HG03342 (cell line): ENCODE measurements around the gene KRTAP4-12.
"Not testable (repeated sequence)": the region's sequence is repeated elsewhere in the genome, so short reads cannot be mapped to it uniquely, and the experiment has no call there.

ENCODE experiments used
- ATAC-seq: cut with Tn5 transposase; IDR thresholded peaks from one replicate; pipeline ENCODE4 v1.9.1; 2021; ENCODE audit warnings: mild to moderate bottlenecking, moderate library complexity; ENCODE audit not compliant: unreplicated experiment

The KRTAP4-12 gene

GRCh38 chr17:41127371-41127770, 3.4 kb upstream of the KRTAP4-12 start:
- ATAC-seq: no peak

- ATAC-seq: no peak
Measured at GRCh38 chr17:41126412-41126811, 2.4 kb upstream of the KRTAP4-12 start.

GRCh38 chr17:41125064-41125463, 1.1 kb upstream of the KRTAP4-12 start:
- ATAC-seq: no peak

GRCh38 chr17:41123292-41123990, 541 bp downstream of the KRTAP4-12 start:
- ATAC-seq: not testable (repeated sequence)

GRCh38 chr17:41121742-41122141, 2.2 kb downstream of the KRTAP4-12 start:
- ATAC-seq: no peak

GRCh38 chr17:41119696-41120690, 4.0 kb downstream of the KRTAP4-12 start:
- ATAC-seq: not testable (repeated sequence)

- no peak for ATAC-seq
Measured at GRCh38 chr17:41118721-41119120, 5.3 kb downstream of the KRTAP4-12 start.

GRCh38 chr17:41117846-41118386, 6.1 kb downstream of the KRTAP4-12 start, which contains the start of gene KRTAP4-11:
TSS of gene KRTAP4-11 (minus strand) at chr17:41118373. CDS start at chr17:41118315, 58 bp downstream.
- ATAC-seq: not testable (repeated sequence)

- ATAC-seq: no peak
Measured at GRCh38 chr17:41116297-41116696, 7.7 kb downstream of the KRTAP4-12 start.

GRCh38 chr17:41111151-41111885, 12.7 kb downstream of the KRTAP4-12 start:
- ATAC-seq: no peak

GRCh38 chr17:41108728-41109386, 15.1 kb downstream of the KRTAP4-12 start:
- ATAC-seq: not testable (repeated sequence)

GRCh38 chr17:41107941-41108450, 16.0 kb downstream of the KRTAP4-12 start:
- ATAC-seq: no peak

- ATAC-seq: not testable (repeated sequence)
Measured at GRCh38 chr17:41105347-41105746, 18.6 kb downstream of the KRTAP4-12 start, which contains the start of gene KRTAP4-9. TSS of gene KRTAP4-9 (plus strand) at chr17:41105389. CDS start at chr17:41105389, 0 bp downstream.

GRCh38 chr17:41104386-41105038, 19.5 kb downstream of the KRTAP4-12 start:
- not testable (repeated sequence) for ATAC-seq

GRCh38 chr17:41103896-41104295, 20.1 kb downstream of the KRTAP4-12 start:
- no peak for ATAC-seq

- ATAC-seq: no peak
Measured at GRCh38 chr17:41101586-41102259, 22.3 kb downstream of the KRTAP4-12 start, which contains the start of gene KRTAP4-16. TSS of gene KRTAP4-16 (minus strand) at chr17:41102209. CDS start at chr17:41102209, 0 bp downstream.

- not testable (repeated sequence) for ATAC-seq
Measured at GRCh38 chr17:41099682-41100480, 24.1 kb downstream of the KRTAP4-12 start.

- no peak for ATAC-seq
Measured at GRCh38 chr17:41098481-41098880, 25.5 kb downstream of the KRTAP4-12 start.
